ENCODE results near the gene ARHGAP33. TPM values are rescaled to one million over a fixed set of nuclear protein-coding genes. Genes with fewer than 3 reads are reported as not detected.

The ARHGAP33 gene
- 4.3 to 9.2 TPM (median 6.5 TPM) in 5 replicates for total RNA-seq (2022; extraction: Qiagen RNA extraction)

GRCh38 chr19:35775298-35776101 is at the start of gene ARHGAP33:
TSS of gene ARHGAP33 (plus strand) at chr19:35775564. CDS start at chr19:35775659, 95 bp downstream.

GRCh38 chr19:35742121-35742724 is 33.1 kb upstream of the ARHGAP33 start, which contains the start of gene IGFLR1:
TSS of gene IGFLR1 (minus strand) at chr19:35742452. CDS start at chr19:35741180, 1,272 bp downstream.

GRCh38 chr19:35745328-35746086 is 29.9 kb upstream of the ARHGAP33 start, which contains the start of the genes PSENEN and U2AF1L4:
TSS of gene PSENEN (plus strand) at chr19:35745651. CDS start at chr19:35745931, 280 bp downstream.
TSS of gene U2AF1L4 (minus strand) at chr19:35745418. CDS start at chr19:35745391, 27 bp downstream.

GRCh38 chr19:35748106-35749020 is 27.0 kb upstream of the ARHGAP33 start, which contains the start of gene LIN37:
TSS of gene LIN37 (plus strand) at chr19:35748576. CDS start at chr19:35748725, 149 bp downstream.

GRCh38 chr19:35756377-35757230 is 18.8 kb upstream of the ARHGAP33 start, which contains the start of gene HSPB6:
TSS of gene HSPB6 (minus strand) at chr19:35757029. CDS start at chr19:35757008, 21 bp downstream.

GRCh38 chr19:35757749-35758608 is 17.4 kb upstream of the ARHGAP33 start, which contains the start of gene PROSER3:
TSS of gene PROSER3 (plus strand) at chr19:35758176. CDS start at chr19:35758216, 40 bp downstream.

GRCh38 chr19:35812220-35813042 is 37.1 kb downstream of the ARHGAP33 start, which contains the start of gene PRODH2:
TSS of gene PRODH2 (minus strand) at chr19:35812845. CDS start at chr19:35812805, 40 bp downstream.

Other genes starting within 250 kb of the ARHGAP33 start
- 2.5 to 3.1 TPM (median 3.0 TPM) in 5 replicates for gene SBSN, start 247.3 kb upstream of the ARHGAP33 start, total RNA-seq (2022; extraction: Qiagen RNA extraction)
- gene GAPDHS, start 242.1 kb upstream of the ARHGAP33 start, total RNA-seq (2022; extraction: Qiagen RNA extraction) = not detected in 5 replicates
- gene TMEM147, start 229.9 kb upstream of the ARHGAP33 start, total RNA-seq (2022; extraction: Qiagen RNA extraction) = 350 to 462 TPM (median 443 TPM) in 5 replicates
- gene ATP4A, start 211.9 kb upstream of the ARHGAP33 start, total RNA-seq (2022; extraction: Qiagen RNA extraction) = not detected in 5 replicates
- not detected in 5 replicates for gene PMIS2, start 189.4 kb upstream of the ARHGAP33 start, total RNA-seq (2022; extraction: Qiagen RNA extraction)
- gene HAUS5, start 162.8 kb upstream of the ARHGAP33 start, total RNA-seq (2022; extraction: Qiagen RNA extraction) = 12.1 to 18.6 TPM (median 17.4 TPM) in 5 replicates
- gene RBM42, start 146.5 kb upstream of the ARHGAP33 start, total RNA-seq (2022; extraction: Qiagen RNA extraction) = 144 to 216 TPM (median 212 TPM) in 5 replicates
- 1.6 to 3.1 TPM (median 2.4 TPM) in 5 replicates for gene ETV2, start 133.8 kb upstream of the ARHGAP33 start, total RNA-seq (2022; extraction: Qiagen RNA extraction)
- gene COX6B1, start 127.2 kb upstream of the ARHGAP33 start, total RNA-seq (2022; extraction: Qiagen RNA extraction) = 1,293 to 1,487 TPM (median 1,363 TPM) in 5 replicates
- 0.51 to 1.1 TPM (median 0.91 TPM) in 5 replicates for gene UPK1A, start 109.0 kb upstream of the ARHGAP33 start, total RNA-seq (2022; extraction: Qiagen RNA extraction)
- gene ZBTB32, start 71.0 kb upstream of the ARHGAP33 start, total RNA-seq (2022; extraction: Qiagen RNA extraction) = 0.03 TPM in 1 of 5 replicates, not detected in the others
- 47.4 to 63.8 TPM (median 61.5 TPM) in 5 replicates for gene KMT2B, start 57.6 kb upstream of the ARHGAP33 start, total RNA-seq (2022; extraction: Qiagen RNA extraction)
- gene IGFLR1, start 33.1 kb upstream of the ARHGAP33 start, total RNA-seq (2022; extraction: Qiagen RNA extraction) = 12.9 to 14.2 TPM (median 13.3 TPM) in 5 replicates
- 26.6 to 31.3 TPM (median 28.4 TPM) in 5 replicates for gene U2AF1L4, start 30.1 kb upstream of the ARHGAP33 start, total RNA-seq (2022; extraction: Qiagen RNA extraction)
- gene PSENEN, start 29.9 kb upstream of the ARHGAP33 start, total RNA-seq (2022; extraction: Qiagen RNA extraction) = 285 to 335 TPM (median 294 TPM) in 5 replicates
- gene LIN37, start 27.0 kb upstream of the ARHGAP33 start, total RNA-seq (2022; extraction: Qiagen RNA extraction) = 18.3 to 28.2 TPM (median 25.9 TPM) in 5 replicates
- 0.12 to 0.29 TPM (median 0.19 TPM) in 5 replicates for gene HSPB6, start 18.5 kb upstream of the ARHGAP33 start, total RNA-seq (2022; extraction: Qiagen RNA extraction)
- 23.1 to 33.0 TPM (median 27.3 TPM) in 5 replicates for gene PROSER3, start 17.4 kb upstream of the ARHGAP33 start, total RNA-seq (2022; extraction: Qiagen RNA extraction)
- gene PRODH2, start 37.3 kb downstream of the ARHGAP33 start, total RNA-seq (2022; extraction: Qiagen RNA extraction) = 0.22 to 0.36 TPM (median 0.24 TPM) in 4 of 5 replicates, not detected in the other
- gene NPHS1, start 76.9 kb downstream of the ARHGAP33 start, total RNA-seq (2022; extraction: Qiagen RNA extraction) = 0.32 to 0.84 TPM (median 0.46 TPM) in 5 replicates
- 0.32 to 0.69 TPM (median 0.49 TPM) in 5 replicates for gene KIRREL2, start 81.3 kb downstream of the ARHGAP33 start, total RNA-seq (2022; extraction: Qiagen RNA extraction)
- gene APLP1, start 93.0 kb downstream of the ARHGAP33 start, total RNA-seq (2022; extraction: Qiagen RNA extraction) = 62.9 to 100 TPM (median 98.2 TPM) in 5 replicates
- gene NFKBID, start 125.0 kb downstream of the ARHGAP33 start, total RNA-seq (2022; extraction: Qiagen RNA extraction) = 6.6 to 10.3 TPM (median 7.4 TPM) in 5 replicates
- gene HCST, start 127.0 kb downstream of the ARHGAP33 start, total RNA-seq (2022; extraction: Qiagen RNA extraction) = 0.28 to 0.76 TPM (median 0.62 TPM) in 4 of 5 replicates, not detected in the other
- not detected in 5 replicates for gene TYROBP, start 132.7 kb downstream of the ARHGAP33 start, total RNA-seq (2022; extraction: Qiagen RNA extraction)
- gene LRFN3, start 160.8 kb downstream of the ARHGAP33 start, total RNA-seq (2022; extraction: Qiagen RNA extraction) = 15.6 to 25.9 TPM (median 22.3 TPM) in 5 replicates
- 28.9 to 53.3 TPM (median 48.7 TPM) in 5 replicates for gene SDHAF1, start 219.6 kb downstream of the ARHGAP33 start, total RNA-seq (2022; extraction: Qiagen RNA extraction)
- 0.10 to 0.50 TPM (median 0.33 TPM) in 5 replicates for gene SYNE4, start 233.2 kb downstream of the ARHGAP33 start, total RNA-seq (2022; extraction: Qiagen RNA extraction)
- 24.0 to 27.0 TPM (median 26.6 TPM) in 5 replicates for gene ALKBH6, start 238.6 kb downstream of the ARHGAP33 start, total RNA-seq (2022; extraction: Qiagen RNA extraction)

Data from A549 treated with CORT108297 at 1 μM for 4 hours (cell line).